Measurements from ENCODE around the gene SPATS2L.

Gene SPATS2L

GRCh38 chr2:200446612-200447011, 140.1 kb downstream of the SPATS2L start:
- DNase-seq (ENCODE audit: low read depth): no peak

GRCh38 chr2:200447139-200447855, 140.8 kb downstream of the SPATS2L start:
- no peak for DNase-seq (ENCODE audit: low read depth)

GRCh38 chr2:200448455-200448854, 142.0 kb downstream of the SPATS2L start:
- DNase-seq (ENCODE audit: low read depth): no peak

GRCh38 chr2:200449149-200449548, 142.7 kb downstream of the SPATS2L start:
- DNase-seq (ENCODE audit: low read depth): no peak

- no peak for DNase-seq (ENCODE audit: low read depth)
Measured at GRCh38 chr2:200450288-200450687, 143.8 kb downstream of the SPATS2L start.

- DNase-seq (ENCODE audit: low read depth): no peak
Measured at GRCh38 chr2:200451511-200451910, 145.0 kb downstream of the SPATS2L start.

GRCh38 chr2:200452377-200452776, 145.9 kb downstream of the SPATS2L start:
- no peak for DNase-seq (ENCODE audit: low read depth)

- DNase-seq (ENCODE audit: low read depth): no peak
Measured at GRCh38 chr2:200453142-200453852, 146.8 kb downstream of the SPATS2L start.

- no peak for DNase-seq (ENCODE audit: low read depth)
Measured at GRCh38 chr2:200453853-200454534, 147.5 kb downstream of the SPATS2L start.

- DNase-seq (ENCODE audit: low read depth): no peak
Measured at GRCh38 chr2:200454927-200455801, 148.7 kb downstream of the SPATS2L start.

GRCh38 chr2:200455958-200456421, 149.5 kb downstream of the SPATS2L start:
- no peak for DNase-seq (ENCODE audit: low read depth)

GRCh38 chr2:200456567-200456966, 150.1 kb downstream of the SPATS2L start:
- DNase-seq (ENCODE audit: low read depth): no peak

GRCh38 chr2:200459101-200459500, 152.6 kb downstream of the SPATS2L start:
- no peak for DNase-seq (ENCODE audit: low read depth)

GRCh38 chr2:200461846-200462710, 155.6 kb downstream of the SPATS2L start:
- no peak for DNase-seq (ENCODE audit: low read depth)

GRCh38 chr2:200463452-200463851, 157.0 kb downstream of the SPATS2L start:
- DNase-seq (ENCODE audit: low read depth): no peak

- DNase-seq (ENCODE audit: low read depth): no peak
Measured at GRCh38 chr2:200466425-200467418, 160.2 kb downstream of the SPATS2L start.

- DNase-seq (ENCODE audit: low read depth): no peak
Measured at GRCh38 chr2:200467806-200468681, 161.6 kb downstream of the SPATS2L start.

GRCh38 chr2:200469708-200470211, 163.3 kb downstream of the SPATS2L start:
- DNase-seq (ENCODE audit: low read depth): no peak

All from stimulated activated CD8-positive, alpha-beta memory T cell treated with anti-CD3 and anti-CD28 coated beads, Interleukin-15, amount 100 ng/mL, for 24 hours (primary cell).